Right lobe of liver (tissue), 4 donors: ENCODE results near the gene RIPOR3.

Experiments
- CTCF ChIP-seq, 4 donors: fragments of 200-600 bp in 3 of 4; fragments of 450-650 bp in 1 of 4; IDR thresholded peaks; one replicate each; pipeline versions ENCODE4 v1.5.1 to v1.8.0; 2016 to 2022; ENCODE audit warnings: antibody characterized with exemption in 4 of 4, mild to moderate bottlenecking in 2 of 4
- POLR2A ChIP-seq: fragments of 450-650 bp; IDR thresholded peaks from one replicate; pipeline ENCODE4 v1.6.1; 2017; ENCODE audit warnings: antibody characterized with exemption, mild to moderate bottlenecking
- donor health status: DM: no; HTN: no; CAD: no.
- donor health status: DM: no; HTN: no; CAD: no.
- donor health status: DM: no; HTN: yes; CAD: no.

GRCh38 chr20:50543326-50543725 lies 148.0 kb downstream of the RIPOR3 start:
- TF ChIP-seq CTCF (IDR thresholded peaks at IDR 0.05) (no peak), POLR2A (no peak)
